Measurements from ENCODE around the gene PLCD3. TPM values are rescaled to one million over a fixed set of nuclear protein-coding genes. Genes with fewer than 3 reads are reported as not detected.

The PLCD3 gene
- polyA plus RNA-seq, 1 of the 3 experiments (the other 2 are of a cell fraction) = 59.7 TPM

DNA sequence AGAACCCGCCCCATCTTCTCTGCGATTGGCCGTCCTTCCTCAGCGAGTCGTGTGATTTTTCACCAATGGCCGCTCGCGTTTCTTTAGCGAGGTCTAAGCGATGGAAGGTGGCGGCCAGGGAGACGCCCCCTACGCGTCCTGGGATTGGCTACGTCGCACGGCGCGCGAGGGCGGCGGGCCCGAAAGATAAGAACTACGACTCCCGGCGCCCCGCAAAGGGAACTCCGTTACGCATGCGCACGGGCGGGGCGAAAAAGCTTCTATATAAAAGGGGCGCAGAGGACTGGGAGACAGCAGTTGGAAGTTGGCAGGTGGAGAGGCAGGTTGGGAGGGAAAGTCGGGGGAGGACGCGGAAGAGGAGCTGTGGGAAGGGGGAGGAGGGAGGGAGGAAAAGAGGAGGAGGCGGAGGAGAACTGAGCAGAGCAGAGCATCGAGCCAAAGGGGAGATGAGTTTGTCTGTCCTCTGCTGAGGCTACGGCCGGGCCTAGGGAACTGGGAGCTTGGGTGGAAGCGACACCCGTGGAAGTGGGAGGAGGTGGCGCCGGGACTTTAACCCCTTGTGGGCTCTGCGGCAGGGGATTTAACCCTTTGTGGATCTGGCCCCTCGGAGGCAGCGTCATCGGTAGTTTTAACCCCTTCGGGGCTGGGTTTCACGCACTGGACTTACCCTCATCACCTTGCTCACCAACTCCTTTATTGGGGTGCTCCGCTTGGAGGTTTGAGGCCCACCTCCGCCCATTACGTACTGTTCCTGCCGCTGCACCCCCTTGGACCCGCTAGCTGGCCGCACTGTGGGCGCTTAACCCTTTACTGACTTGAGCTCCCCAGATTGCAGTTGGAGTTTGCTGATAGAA is 16.1 kb upstream of the PLCD3 start, which contains the start of gene HEXIM1:
Gene HEXIM1, plus strand, starts transcription at position 293 of the 854 bp plus-strand sequence. CDS start 716 bp downstream, outside the sequence.
- Histone ChIP-seq H3K4me3 (ENCODE audit: low read depth in 2 of 2, low read length in 1 of 2) (peak within 1 kb of the TSS; percentile 85 to 99), H3K9me2 (no peaks in the 10 kb centered on the region), H3K27ac (ENCODE audit: low read depth in 2 of 2, low read length in 1 of 2) (peak within 1 kb of the TSS; percentile 99 to 100), H3K36me3 (replicated peaks in 1 of 2; ENCODE audit: control insufficient read depth in 1 of 2, insufficient read depth in 2 of 2, low read length in 1 of 2) (peaks cover 0 to 15% of the 10 kb centered on the region in 2 experiments), H2AFZ (ENCODE audit: low read depth) (peak within 1 kb of the TSS; percentile 89), H3K4me1 (ENCODE audit: control insufficient read depth in 1 of 2, insufficient read depth in 2 of 2, low read depth in 1 of 2, low read length in 1 of 2) (peaks cover 17 to 25% of the 10 kb centered on the region in 2 experiments; a peak in 3 of 4 replicates), H3K9ac (peak within 1 kb of the TSS; percentile 99), H3K27me3 (ENCODE audit: insufficient read depth) (no peaks in the 10 kb centered on the region), H3K79me2 (ENCODE audit: insufficient read depth) (peaks cover 56% of the 10 kb centered on the region), H3F3A (replicated peaks; ENCODE audit: insufficient read depth) (peaks cover 56% of the 10 kb centered on the region), H3K4me2 (peak within 1 kb of the TSS; percentile 98), H4K20me1 (ENCODE audit: insufficient read depth) (peaks cover 28% of the 10 kb centered on the region), H3K9me3 (no peaks in the 10 kb centered on the region)
- CTCF ChIA-PET = interaction anchor here (0.7 to 10.6 kb wide), 34 partner anchors 9 to 374 kb away, joined by 3 to 209 read pairs (median 4); partner anchors contain the start of genes ACBD4, HEXIM2, MAP3K14 and PLCD3
- POLR2A ChIA-PET = interaction anchor here (0.6 to 6.1 kb wide), 33 partner anchors 11 to 645 kb away, joined by 3 to 210 read pairs (median 4); partner anchors contain the start of genes ACBD4, FMNL1, HEXIM2 and NMT1
- WGBS (ENCODE audit: low lambda C conversion rate) = 1% methylated on average over 58 of the region's 58 CpGs
- peak; percentile 94 for DNase-seq
- TF ChIP-seq RXRA (IDR thresholded peaks at IDR 0.05; ENCODE audit: borderline replicate concordance, low read depth) (no peak), RFX5 (IDR thresholded peaks at IDR 0.05; ENCODE audit: low read length) (0 out of 2 replicates have a peak, but pooled peaks have one; percentile 2), SMC3 (IDR thresholded peaks at IDR 0.05; ENCODE audit: low read depth, low read length) (peak; percentile 20; the same call in 1 of the 2 replicates), NRF1 (IDR thresholded peaks at IDR 0.05; ENCODE audit: low read depth, low read length) (peak; percentile 98), GATA2 (CRISPR knock-in tag; IDR thresholded peaks at IDR 0.05) (no peak), EZH2phosphoT487 (IDR thresholded peaks at IDR 0.05; ENCODE audit: borderline replicate concordance, low read depth) (no peak), ELF1 (IDR thresholded peaks at IDR 0.05) (peak; percentile 90), NFIC (IDR thresholded peaks at IDR 0.05; ENCODE audit: borderline replicate concordance) (0 out of 2 replicates have a peak, but pooled peaks have one; percentile 5), SIN3A (IDR thresholded peaks at IDR 0.05; ENCODE audit: borderline replicate concordance, low read depth, low read length) (peak; percentile 98), TCF12 (IDR thresholded peaks at IDR 0.05) (no peak; the same call in 1 of the 2 replicates), MEF2A (IDR thresholded peaks at IDR 0.05; ENCODE audit: borderline replicate concordance, low read depth) (no peak), FOXJ3 (CRISPR knock-in tag; IDR thresholded peaks at IDR 0.05) (no peak), TAF1 (IDR thresholded peaks at IDR 0.05; ENCODE audit: borderline replicate concordance, low read depth, low read length) (peak; percentile 99), FOXM1 (IDR thresholded peaks at IDR 0.05; ENCODE audit: low read depth) (no peak)
- TF ChIP-seq, protein P1, sequence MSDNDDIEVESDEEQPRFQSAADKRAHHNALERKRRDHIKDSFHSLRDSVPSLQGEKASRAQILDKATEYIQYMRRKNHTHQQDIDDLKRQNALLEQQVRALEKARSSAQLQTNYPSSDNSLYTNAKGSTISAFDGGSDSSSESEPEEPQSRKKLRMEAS (IDR thresholded peaks at IDR 0.05; ENCODE audit: low read depth) = peak; percentile 71
- TF ChIP-seq, protein P2, sequence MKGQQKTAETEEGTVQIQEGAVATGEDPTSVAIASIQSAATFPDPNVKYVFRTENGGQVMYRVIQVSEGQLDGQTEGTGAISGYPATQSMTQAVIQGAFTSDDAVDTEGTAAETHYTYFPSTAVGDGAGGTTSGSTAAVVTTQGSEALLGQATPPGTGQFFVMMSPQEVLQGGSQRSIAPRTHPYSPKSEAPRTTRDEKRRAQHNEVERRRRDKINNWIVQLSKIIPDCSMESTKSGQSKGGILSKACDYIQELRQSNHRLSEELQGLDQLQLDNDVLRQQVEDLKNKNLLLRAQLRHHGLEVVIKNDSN (IDR thresholded peaks at IDR 0.05; ENCODE audit: borderline replicate concordance, low read depth) = no peak
- TF ChIP-seq, protein P3, sequence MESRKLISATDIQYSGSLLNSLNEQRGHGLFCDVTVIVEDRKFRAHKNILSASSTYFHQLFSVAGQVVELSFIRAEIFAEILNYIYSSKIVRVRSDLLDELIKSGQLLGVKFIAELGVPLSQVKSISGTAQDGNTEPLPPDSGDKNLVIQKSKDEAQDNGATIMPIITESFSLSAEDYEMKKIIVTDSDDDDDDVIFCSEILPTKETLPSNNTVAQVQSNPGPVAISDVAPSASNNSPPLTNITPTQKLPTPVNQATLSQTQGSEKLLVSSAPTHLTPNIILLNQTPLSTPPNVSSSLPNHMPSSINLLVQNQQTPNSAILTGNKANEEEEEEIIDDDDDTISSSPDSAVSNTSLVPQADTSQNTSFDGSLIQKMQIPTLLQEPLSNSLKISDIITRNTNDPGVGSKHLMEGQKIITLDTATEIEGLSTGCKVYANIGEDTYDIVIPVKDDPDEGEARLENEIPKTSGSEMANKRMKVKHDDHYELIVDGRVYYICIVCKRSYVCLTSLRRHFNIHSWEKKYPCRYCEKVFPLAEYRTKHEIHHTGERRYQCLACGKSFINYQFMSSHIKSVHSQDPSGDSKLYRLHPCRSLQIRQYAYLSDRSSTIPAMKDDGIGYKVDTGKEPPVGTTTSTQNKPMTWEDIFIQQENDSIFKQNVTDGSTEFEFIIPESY (IDR thresholded peaks at IDR 0.05; ENCODE audit: borderline replicate concordance, low read depth) = peak; percentile 71; the same call in 1 of the 2 replicates
- TF ChIP-seq, protein P4, sequence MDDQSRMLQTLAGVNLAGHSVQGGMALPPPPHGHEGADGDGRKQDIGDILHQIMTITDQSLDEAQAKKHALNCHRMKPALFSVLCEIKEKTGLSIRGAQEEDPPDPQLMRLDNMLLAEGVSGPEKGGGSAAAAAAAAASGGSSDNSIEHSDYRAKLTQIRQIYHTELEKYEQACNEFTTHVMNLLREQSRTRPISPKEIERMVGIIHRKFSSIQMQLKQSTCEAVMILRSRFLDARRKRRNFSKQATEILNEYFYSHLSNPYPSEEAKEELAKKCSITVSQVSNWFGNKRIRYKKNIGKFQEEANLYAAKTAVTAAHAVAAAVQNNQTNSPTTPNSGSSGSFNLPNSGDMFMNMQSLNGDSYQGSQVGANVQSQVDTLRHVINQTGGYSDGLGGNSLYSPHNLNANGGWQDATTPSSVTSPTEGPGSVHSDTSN (IDR thresholded peaks at IDR 0.05) = no peak; the same call in 1 of the 2 replicates
- TF ChIP-seq, protein P5, sequence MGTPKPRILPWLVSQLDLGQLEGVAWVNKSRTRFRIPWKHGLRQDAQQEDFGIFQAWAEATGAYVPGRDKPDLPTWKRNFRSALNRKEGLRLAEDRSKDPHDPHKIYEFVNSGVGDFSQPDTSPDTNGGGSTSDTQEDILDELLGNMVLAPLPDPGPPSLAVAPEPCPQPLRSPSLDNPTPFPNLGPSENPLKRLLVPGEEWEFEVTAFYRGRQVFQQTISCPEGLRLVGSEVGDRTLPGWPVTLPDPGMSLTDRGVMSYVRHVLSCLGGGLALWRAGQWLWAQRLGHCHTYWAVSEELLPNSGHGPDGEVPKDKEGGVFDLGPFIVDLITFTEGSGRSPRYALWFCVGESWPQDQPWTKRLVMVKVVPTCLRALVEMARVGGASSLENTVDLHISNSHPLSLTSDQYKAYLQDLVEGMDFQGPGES (IDR thresholded peaks at IDR 0.05; ENCODE audit: low read depth, low read length) = peak; percentile 19; the same call in 1 of the 2 replicates
- TF ChIP-seq, protein P6, sequence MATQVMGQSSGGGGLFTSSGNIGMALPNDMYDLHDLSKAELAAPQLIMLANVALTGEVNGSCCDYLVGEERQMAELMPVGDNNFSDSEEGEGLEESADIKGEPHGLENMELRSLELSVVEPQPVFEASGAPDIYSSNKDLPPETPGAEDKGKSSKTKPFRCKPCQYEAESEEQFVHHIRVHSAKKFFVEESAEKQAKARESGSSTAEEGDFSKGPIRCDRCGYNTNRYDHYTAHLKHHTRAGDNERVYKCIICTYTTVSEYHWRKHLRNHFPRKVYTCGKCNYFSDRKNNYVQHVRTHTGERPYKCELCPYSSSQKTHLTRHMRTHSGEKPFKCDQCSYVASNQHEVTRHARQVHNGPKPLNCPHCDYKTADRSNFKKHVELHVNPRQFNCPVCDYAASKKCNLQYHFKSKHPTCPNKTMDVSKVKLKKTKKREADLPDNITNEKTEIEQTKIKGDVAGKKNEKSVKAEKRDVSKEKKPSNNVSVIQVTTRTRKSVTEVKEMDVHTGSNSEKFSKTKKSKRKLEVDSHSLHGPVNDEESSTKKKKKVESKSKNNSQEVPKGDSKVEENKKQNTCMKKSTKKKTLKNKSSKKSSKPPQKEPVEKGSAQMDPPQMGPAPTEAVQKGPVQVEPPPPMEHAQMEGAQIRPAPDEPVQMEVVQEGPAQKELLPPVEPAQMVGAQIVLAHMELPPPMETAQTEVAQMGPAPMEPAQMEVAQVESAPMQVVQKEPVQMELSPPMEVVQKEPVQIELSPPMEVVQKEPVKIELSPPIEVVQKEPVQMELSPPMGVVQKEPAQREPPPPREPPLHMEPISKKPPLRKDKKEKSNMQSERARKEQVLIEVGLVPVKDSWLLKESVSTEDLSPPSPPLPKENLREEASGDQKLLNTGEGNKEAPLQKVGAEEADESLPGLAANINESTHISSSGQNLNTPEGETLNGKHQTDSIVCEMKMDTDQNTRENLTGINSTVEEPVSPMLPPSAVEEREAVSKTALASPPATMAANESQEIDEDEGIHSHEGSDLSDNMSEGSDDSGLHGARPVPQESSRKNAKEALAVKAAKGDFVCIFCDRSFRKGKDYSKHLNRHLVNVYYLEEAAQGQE (IDR thresholded peaks at IDR 0.05; ENCODE audit: low read depth, low read length) = peak; percentile 83
- TF ChIP-seq, protein P7, sequence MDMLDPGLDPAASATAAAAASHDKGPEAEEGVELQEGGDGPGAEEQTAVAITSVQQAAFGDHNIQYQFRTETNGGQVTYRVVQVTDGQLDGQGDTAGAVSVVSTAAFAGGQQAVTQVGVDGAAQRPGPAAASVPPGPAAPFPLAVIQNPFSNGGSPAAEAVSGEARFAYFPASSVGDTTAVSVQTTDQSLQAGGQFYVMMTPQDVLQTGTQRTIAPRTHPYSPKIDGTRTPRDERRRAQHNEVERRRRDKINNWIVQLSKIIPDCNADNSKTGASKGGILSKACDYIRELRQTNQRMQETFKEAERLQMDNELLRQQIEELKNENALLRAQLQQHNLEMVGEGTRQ (IDR thresholded peaks at IDR 0.05; ENCODE audit: borderline replicate concordance, low read depth, low read length) = no peak
